Endodermal cell (in vitro differentiated cells): ENCODE data around the gene INHBB. TPM values are rescaled to one million over a fixed set of nuclear protein-coding genes. Genes with fewer than 3 reads are reported as not detected.

Experiments used
- DNase-seq: peaks from one replicate; pipeline ENCODE4 v3.0.0-alpha.2; 2017
- H3K27ac ChIP-seq: 2 replicates; pipeline ENCODE4 v1.5.1; 2013; ENCODE audit warnings: mild to moderate bottlenecking, low read depth, low read length, moderate library complexity
- H3K27me3 ChIP-seq: 2 replicates; pipeline ENCODE4 v1.6.1; 2013; ENCODE audit warnings: mild to moderate bottlenecking, low read length, moderate library complexity; ENCODE audit not compliant: insufficient read depth, control insufficient read depth, poor library complexity, severe bottlenecking
- H3K36me3 ChIP-seq: 2 replicates; pipeline ENCODE4 v1.7.0; 2013; ENCODE audit warnings: mild to moderate bottlenecking, low read length, moderate library complexity; ENCODE audit not compliant: control insufficient read depth, insufficient read depth
- H3K4me1 ChIP-seq: one replicate; pipeline ENCODE4 v1.7.0; 2013; ENCODE audit warnings: low read length; ENCODE audit not compliant: control insufficient read depth, insufficient read depth
- H3K4me3 ChIP-seq: 2 replicates; pipeline ENCODE4 v1.5.1; 2013; ENCODE audit warnings: mild to moderate bottlenecking, low read length, moderate library complexity
- H3K9ac ChIP-seq: 2 replicates; pipeline ENCODE4 v1.6.1; 2013; ENCODE audit warnings: mild to moderate bottlenecking, low read length, moderate library complexity; ENCODE audit not compliant: poor library complexity, severe bottlenecking; ENCODE audit errors: extremely low read depth
- H3K9me3 ChIP-seq: 2 replicates; pipeline ENCODE4 v1.6.1; 2013; ENCODE audit warnings: mild to moderate bottlenecking, low read length, moderate library complexity; ENCODE audit not compliant: control insufficient read depth
- H3K27ac Mint-ChIP-seq: 2 replicates; pipeline ENCODE4 v1.8.0; 2020; ENCODE audit warnings: mixed read lengths
- H3K27me3 Mint-ChIP-seq: 2 replicates; pipeline ENCODE4 v1.8.0; 2021; ENCODE audit warnings: mild to moderate bottlenecking, mixed read lengths; ENCODE audit not compliant: insufficient read depth
- H3K36me3 Mint-ChIP-seq: 2 replicates; pipeline ENCODE4 v1.8.0; 2020; ENCODE audit warnings: low read depth, mixed read lengths
- H3K4me1 Mint-ChIP-seq: 2 replicates; pipeline ENCODE4 v1.8.0; 2020; ENCODE audit warnings: mixed read lengths
- H3K4me3 Mint-ChIP-seq: 2 replicates; pipeline ENCODE4 v1.8.0; 2020; ENCODE audit warnings: mild to moderate bottlenecking, moderate library complexity, mixed read lengths
- H3K9me3 Mint-ChIP-seq: 2 replicates; pipeline ENCODE4 v1.8.0; 2020; ENCODE audit warnings: mild to moderate bottlenecking, mixed read lengths
- WGBS, 2 experiments: methylation state at CpG; one replicate each; pipeline versions ENCODE4 v1.1.5 to v1.1.7; 2013; ENCODE audit warnings: missing lambda C conversion rate in 2 of 2, mixed read lengths in 1 of 2; ENCODE audit not compliant: insufficient coverage in 1 of 2, insufficient read length in 1 of 2; 5-methylcytosine and 5-hydroxymethylcytosine counted together
- total RNA-seq, 2 donors: library from RNA; stranded (reverse); fragmentation: NEBNext Ultra II Directional in 1 of 2; extraction: Animal tissue kit (Norgen Biotek cat#: 25700) in 1 of 2; gene quantifications; 2 replicates in 1 of 2; 3 replicates in 1 of 2; pipeline ENCODE4 v1.2.1, GENCODE V29; 2021
- TF ChIP-seq, protein P1 (sequence below): fragments of 200-600 bp; sonication (generic); conservative IDR thresholded peaks from 2 replicates; pipeline ENCODE4 v1.5.0; 2021; ENCODE audit warnings: antibody characterized with exemption, mild to moderate bottlenecking

The INHBB gene
- total RNA-seq, 2 donors from 2014 or later: not detected

DNA sequence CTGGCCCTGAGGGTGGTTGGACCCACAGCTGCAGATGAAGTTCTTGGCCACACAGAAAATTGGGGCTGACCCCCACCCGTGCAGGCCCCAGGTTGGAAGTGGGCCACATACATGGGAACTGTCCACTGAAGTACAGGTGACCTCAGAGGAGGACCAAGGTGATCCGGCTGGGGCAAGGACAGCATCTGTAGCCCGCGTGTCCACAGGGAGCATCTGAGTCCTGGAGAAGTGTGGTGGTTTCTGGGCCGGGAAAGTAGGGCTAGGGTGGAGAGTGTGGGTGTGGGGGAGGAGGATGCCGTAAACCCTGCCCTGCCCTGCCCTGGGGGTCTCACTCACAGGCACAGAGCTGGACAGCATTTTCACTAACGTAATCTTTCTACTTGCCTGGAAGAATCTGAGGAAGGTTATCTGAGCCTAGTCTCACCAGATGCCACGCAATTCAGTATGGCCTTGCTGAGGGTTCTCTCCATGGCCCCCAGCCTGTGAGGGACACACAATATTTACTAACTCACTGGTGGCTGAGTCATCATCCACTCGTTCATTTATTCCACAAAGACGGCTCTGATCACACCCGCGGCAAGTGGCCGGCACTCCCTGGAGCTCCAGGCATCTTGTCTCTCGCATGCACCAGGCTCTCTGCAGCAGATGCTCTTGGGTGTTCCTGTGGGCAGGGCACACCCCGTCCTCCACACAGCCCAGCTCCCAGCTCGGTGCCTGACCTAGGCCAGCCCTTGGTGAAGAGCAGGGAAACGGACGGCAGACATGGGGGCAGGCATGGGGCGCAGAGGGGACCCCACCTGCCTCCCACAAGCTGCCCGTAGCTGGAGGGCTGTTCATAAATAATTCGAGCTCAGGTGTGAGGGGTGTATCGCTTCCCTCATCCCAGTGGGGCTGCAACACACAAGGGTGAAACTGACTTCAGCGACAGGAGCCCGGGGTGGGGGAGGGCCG, 51.2 kb downstream of the INHBB start:
- Histone ChIP-seq H3K36me3 (no peaks in the 10 kb centered on the region), H3K9me3 (no peaks in the 10 kb centered on the region), H3K9ac (no peak overlapping the region), H3K4me3 (no peak overlapping the region), H3K27ac (no peak overlapping the region), H3K4me1 (no peaks in the 10 kb centered on the region), H3K27me3 (peaks cover 9% of the 10 kb centered on the region)
- H3K4me1 Mint-ChIP-seq: peaks cover 2% of the 10 kb centered on the region
- peak; percentile 41 for DNase-seq
- no peak overlapping the region for H3K4me3 Mint-ChIP-seq
- H3K9me3 Mint-ChIP-seq: no peaks in the 10 kb centered on the region
- H3K27ac Mint-ChIP-seq: no peak overlapping the region
- no peaks in the 10 kb centered on the region for H3K36me3 Mint-ChIP-seq
- 89 to 91% methylated on average over 16 to 25 of the region's 25 CpGs for WGBS, 2 experiments
- TF ChIP-seq, protein P1, sequence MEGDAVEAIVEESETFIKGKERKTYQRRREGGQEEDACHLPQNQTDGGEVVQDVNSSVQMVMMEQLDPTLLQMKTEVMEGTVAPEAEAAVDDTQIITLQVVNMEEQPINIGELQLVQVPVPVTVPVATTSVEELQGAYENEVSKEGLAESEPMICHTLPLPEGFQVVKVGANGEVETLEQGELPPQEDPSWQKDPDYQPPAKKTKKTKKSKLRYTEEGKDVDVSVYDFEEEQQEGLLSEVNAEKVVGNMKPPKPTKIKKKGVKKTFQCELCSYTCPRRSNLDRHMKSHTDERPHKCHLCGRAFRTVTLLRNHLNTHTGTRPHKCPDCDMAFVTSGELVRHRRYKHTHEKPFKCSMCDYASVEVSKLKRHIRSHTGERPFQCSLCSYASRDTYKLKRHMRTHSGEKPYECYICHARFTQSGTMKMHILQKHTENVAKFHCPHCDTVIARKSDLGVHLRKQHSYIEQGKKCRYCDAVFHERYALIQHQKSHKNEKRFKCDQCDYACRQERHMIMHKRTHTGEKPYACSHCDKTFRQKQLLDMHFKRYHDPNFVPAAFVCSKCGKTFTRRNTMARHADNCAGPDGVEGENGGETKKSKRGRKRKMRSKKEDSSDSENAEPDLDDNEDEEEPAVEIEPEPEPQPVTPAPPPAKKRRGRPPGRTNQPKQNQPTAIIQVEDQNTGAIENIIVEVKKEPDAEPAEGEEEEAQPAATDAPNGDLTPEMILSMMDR: no peak
- H3K27me3 Mint-ChIP-seq: peaks cover 20% of the 10 kb centered on the region

DNA sequence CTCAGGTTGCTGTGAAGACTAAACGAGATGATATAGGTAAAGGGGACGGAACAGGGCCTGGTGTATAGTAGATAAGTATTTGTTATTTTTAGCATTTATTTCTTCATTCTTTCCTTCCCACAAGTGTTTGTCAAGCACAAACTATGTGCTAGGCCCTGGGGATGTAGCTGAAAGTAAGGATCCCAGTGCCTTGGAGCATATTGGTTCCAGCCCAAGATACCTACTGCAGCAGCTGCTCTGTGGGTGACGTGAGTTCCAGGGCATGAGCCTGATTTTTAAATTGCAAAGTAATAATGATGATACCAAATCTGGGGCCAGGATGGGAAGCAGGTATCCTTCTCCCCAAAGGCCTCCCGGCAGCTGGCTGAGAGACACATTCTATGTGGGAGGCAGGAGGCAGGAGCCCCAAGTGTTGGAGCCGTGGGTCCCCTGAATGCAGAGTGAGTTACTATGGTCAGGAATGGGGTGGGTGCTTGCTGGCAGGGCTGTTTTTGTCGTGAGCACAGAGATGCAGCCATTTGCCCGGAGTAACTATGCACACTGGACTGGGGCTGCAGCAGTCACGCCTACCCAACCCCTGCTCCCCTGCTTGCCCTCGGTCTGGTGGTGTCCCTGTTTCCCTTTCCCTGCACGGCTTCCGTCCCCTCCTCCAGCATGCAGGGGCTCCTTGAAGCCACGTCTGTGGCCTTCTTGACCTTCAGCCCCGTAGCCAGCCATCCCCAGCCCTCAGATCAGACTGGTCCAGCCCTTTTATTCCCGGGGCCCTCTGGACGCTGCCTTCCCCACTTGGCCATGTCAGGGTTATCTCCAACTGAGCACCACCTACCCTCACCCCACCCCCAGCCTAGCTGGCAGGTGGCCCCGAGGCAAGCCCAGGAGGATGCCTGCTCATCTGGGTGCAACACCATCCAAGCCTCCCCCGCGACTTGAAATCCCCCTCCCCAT, 52.4 kb downstream of the INHBB start:
- Mint-ChIP-seq H3K4me3 (no peak overlapping the region), H3K27ac (no peak overlapping the region), H3K27me3 (peaks cover 18% of the 10 kb centered on the region), H3K9me3 (no peaks in the 10 kb centered on the region), H3K36me3 (no peaks in the 10 kb centered on the region), H3K4me1 (peaks cover 2% of the 10 kb centered on the region)
- Histone ChIP-seq H3K9me3 (no peaks in the 10 kb centered on the region), H3K4me1 (no peaks in the 10 kb centered on the region), H3K27ac (no peak overlapping the region), H3K36me3 (no peaks in the 10 kb centered on the region), H3K4me3 (no peak overlapping the region), H3K9ac (no peak overlapping the region), H3K27me3 (peaks cover 9% of the 10 kb centered on the region)
- 88 to 91% methylated on average over 10 to 18 of the region's 18 CpGs for WGBS, 2 experiments
- peak; percentile 29 for DNase-seq
- TF ChIP-seq, protein P1: no peak

DNA sequence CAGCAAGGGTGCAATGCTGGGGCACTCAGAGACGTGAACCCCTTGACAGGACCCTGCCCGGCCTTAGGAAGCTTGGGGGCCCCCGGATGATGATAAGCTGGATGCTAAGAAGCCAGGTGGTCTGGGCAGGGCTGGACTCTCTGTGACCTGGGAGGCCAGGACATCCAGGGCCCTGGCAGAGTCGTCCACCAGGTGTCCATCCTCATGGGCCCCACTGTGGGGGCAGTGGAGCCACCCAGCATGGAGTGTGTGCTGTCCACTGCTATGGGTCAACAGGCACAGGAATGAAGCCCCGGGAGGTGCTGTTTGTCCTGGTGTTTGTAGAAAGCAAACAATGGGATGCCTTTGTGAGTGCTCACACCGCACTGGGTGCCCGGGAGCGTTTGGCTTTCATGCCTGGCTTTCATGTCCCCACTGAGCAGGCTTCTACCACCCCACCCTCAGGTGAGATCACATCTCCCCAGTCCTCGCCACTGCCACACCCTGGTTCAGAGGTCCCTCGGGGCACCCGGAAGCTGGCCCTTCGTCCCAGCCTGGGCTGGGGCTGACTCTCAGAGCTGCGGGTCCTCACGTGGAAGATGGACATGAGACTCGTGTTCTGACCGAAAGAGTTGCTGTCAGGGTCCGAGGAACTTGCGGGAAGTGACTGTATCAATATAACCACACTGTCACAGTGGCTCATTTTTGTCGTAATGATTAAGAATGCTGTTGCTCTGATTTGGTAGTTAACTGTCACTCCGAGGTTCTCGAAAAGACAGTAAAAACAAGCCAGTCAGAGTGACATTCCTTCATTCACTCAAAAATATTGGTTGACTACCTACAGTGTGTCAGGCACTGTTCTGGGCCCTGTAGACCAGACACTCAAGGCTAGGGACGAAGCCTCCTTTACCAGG, 53.3 kb downstream of the INHBB start:
- TF ChIP-seq, protein P1: no peak
- peaks cover 9% of the 10 kb centered on the region for H3K27me3 ChIP-seq
- H3K27ac ChIP-seq: no peak overlapping the region
- no peak overlapping the region for H3K4me3 ChIP-seq
- Mint-ChIP-seq H3K27ac (no peak overlapping the region), H3K4me1 (peaks cover 2% of the 10 kb centered on the region), H3K9me3 (no peaks in the 10 kb centered on the region), H3K36me3 (no peaks in the 10 kb centered on the region), H3K4me3 (no peak overlapping the region), H3K27me3 (peaks cover 12% of the 10 kb centered on the region)
- 88 to 94% methylated on average over 17 to 22 of the region's 22 CpGs for WGBS, 2 experiments
- H3K36me3 ChIP-seq: no peaks in the 10 kb centered on the region
- H3K4me1 ChIP-seq: no peaks in the 10 kb centered on the region
- H3K9me3 ChIP-seq: no peaks in the 10 kb centered on the region
- H3K9ac ChIP-seq: no peak overlapping the region
- DNase-seq: peak; percentile 40
